Endothelial cell of umbilical vein (primary cell): Measurements from ENCODE around the gene CBY2. TPM values are rescaled to one million over a fixed set of nuclear protein-coding genes. Genes with fewer than 3 reads are reported as not detected.

Experiments
- BruUV-seq: library from RNA; stranded (reverse); fragments of 400-500 nt; replicated peaks from 2 replicates; lab custom pipeline; 2021; lab: Mats Ljungman, UMichigan
- CTCF ChIA-PET: fragments of 300-600, 350-600 bp; sonication (Branson Sonifier 250); formaldehyde crosslinking; loops from one replicate; lab custom pipeline; 2021; ENCODE audit warnings: antibody characterized with exemption, inconsistent platforms; lab: Charles Lee
- POLR2A ChIA-PET: fragments of 300-600, 350-600 bp; sonication (Branson Sonifier 250); formaldehyde crosslinking; loops from one replicate; lab custom pipeline; 2021; ENCODE audit warnings: antibody characterized with exemption, inconsistent platforms; lab: Charles Lee
- DNase-seq: peaks from one replicate; pipeline ENCODE4 v3.0.0-alpha.2; 2011; ENCODE audit warnings: low read depth, low spot score
- FAIRE-seq: peaks from 2 replicates; lab custom pipeline; 2011; peaks lifted over from hg19 to GRCh38; lab: Jason Lieb, UNC
- H2AFZ ChIP-seq: 2 replicates; pipeline ENCODE4 v1.6.0; 2012; ENCODE audit warnings: low read depth, low read length, control low read depth, inconsistent platforms
- H3K27ac ChIP-seq: 2 replicates; pipeline ENCODE4 v1.5.1; 2011; ENCODE audit warnings: low read depth, mild to moderate bottlenecking, control low read depth, low read length, moderate library complexity; ENCODE audit not compliant: insufficient read depth
- H3K27me3 ChIP-seq, 2 experiments: 2 replicates each; pipeline versions ENCODE4 v1.6.0 to v1.6.1; 2011; ENCODE audit warnings: low read length in 2 of 2, mixed read lengths in 1 of 2; ENCODE audit not compliant: control insufficient read depth in 2 of 2, insufficient read depth in 2 of 2
- H3K36me3 ChIP-seq, 2 experiments: 2 replicates in 1 of 2; 3 replicates in 1 of 2; pipeline ENCODE4 v1.5.1; 2011; ENCODE audit warnings: low read length in 2 of 2, mild to moderate bottlenecking in 1 of 2, moderate library complexity in 1 of 2; ENCODE audit not compliant: control insufficient read depth in 2 of 2, insufficient read depth in 2 of 2; ENCODE audit errors: extremely low read depth in 1 of 2
- H3K4me1 ChIP-seq: 3 replicates; pipeline ENCODE4 v1.5.1; 2011; ENCODE audit warnings: mild to moderate bottlenecking, low read length; ENCODE audit not compliant: control insufficient read depth, insufficient read depth; ENCODE audit errors: extremely low read depth
- H3K4me2 ChIP-seq: 2 replicates; pipeline ENCODE4 v1.6.1; 2011; ENCODE audit warnings: low read length, control low read depth, mixed read lengths; ENCODE audit not compliant: insufficient read depth
- H3K4me3 ChIP-seq, 3 experiments: fragments of 200-600 bp in 1 of 3; sonication (generic), shearing (Covaris generic) in 1 of 3; replicated peaks in 1 of 3; 2 replicates each; pipeline ENCODE4 v1.5.1; 2011 to 2016; ENCODE audit warnings: control low read depth in 3 of 3, low read length in 3 of 3, mild to moderate bottlenecking in 2 of 3, inconsistent platforms in 1 of 3, low read depth in 1 of 3, moderate library complexity in 1 of 3; ENCODE audit not compliant: insufficient read depth in 1 of 3
- H3K79me2 ChIP-seq: 2 replicates; pipeline ENCODE4 v1.6.0; 2012; ENCODE audit warnings: low read length, inconsistent platforms; ENCODE audit not compliant: control insufficient read depth, insufficient read depth
- H3K9ac ChIP-seq: replicated peaks from 2 replicates; pipeline ENCODE3; 2011; ENCODE audit warnings: low read length, control low read depth; ENCODE audit not compliant: insufficient read depth; ENCODE audit errors: extremely low read depth
- H3K9me1 ChIP-seq: replicated peaks from 3 replicates; pipeline ENCODE4 v1.6.0; 2011; ENCODE audit warnings: mild to moderate bottlenecking, low read length; ENCODE audit not compliant: control insufficient read depth, insufficient read depth; ENCODE audit errors: extremely low read depth
- H3K9me3 ChIP-seq: replicated peaks from 2 replicates; pipeline ENCODE4 v1.5.1; 2012; ENCODE audit warnings: low read length, inconsistent platforms; ENCODE audit not compliant: control insufficient read depth, insufficient read depth
- H4K20me1 ChIP-seq: replicated peaks from 2 replicates; pipeline ENCODE3; 2011; ENCODE audit warnings: mild to moderate bottlenecking, low read length; ENCODE audit not compliant: control insufficient read depth, insufficient read depth; ENCODE audit errors: extremely low read depth
- EZH2 ChIP-seq: IDR thresholded peaks from 2 replicates; pipeline ENCODE4 v1.6.1; 2012; ENCODE audit warnings: borderline replicate concordance, low read depth, mild to moderate bottlenecking, moderate library complexity, low read length, inconsistent platforms; ENCODE audit not compliant: severe bottlenecking
- FOS ChIP-seq: IDR thresholded peaks from 2 replicates; pipeline ENCODE4 v1.6.1; 2011; ENCODE audit warnings: mild to moderate bottlenecking, low read length, moderate library complexity, borderline replicate concordance; ENCODE audit not compliant: insufficient read depth
- GATA2 ChIP-seq: IDR thresholded peaks from 2 replicates; pipeline ENCODE4 v1.7.0; 2011; ENCODE audit warnings: low read depth, mild to moderate bottlenecking, moderate library complexity, mixed read lengths, low read length; ENCODE audit not compliant: insufficient read length, insufficient read depth
- JUN ChIP-seq: IDR thresholded peaks from 2 replicates; pipeline ENCODE4 v1.6.1; 2011; ENCODE audit warnings: borderline replicate concordance, low read depth; ENCODE audit not compliant: insufficient read length, insufficient read depth
- MYC ChIP-seq: IDR thresholded peaks from one replicate; pipeline ENCODE4 v1.6.1; 2011; ENCODE audit warnings: mild to moderate bottlenecking, low read depth, low read length
- POLR2A ChIP-seq: IDR thresholded peaks from 2 replicates; pipeline ENCODE4 v1.6.1; 2012; ENCODE audit warnings: low read depth, mild to moderate bottlenecking, control low read depth, low read length
- POLR2AphosphoS5 ChIP-seq: IDR thresholded peaks from 2 replicates; pipeline ENCODE4 v1.6.1; 2012; ENCODE audit warnings: low read depth, mild to moderate bottlenecking, control low read depth, low read length, moderate library complexity; ENCODE audit not compliant: insufficient read depth
- dilution Hi-C: fragments of 300-500 bp; cut with MboI; formaldehyde crosslinking; loops from one replicate; pipeline ENCODE4 v1.15.0; 2019; ENCODE audit warnings: low sequenced_read_pairs; ENCODE audit not compliant: extremely low pct_ligation_motif_present
- intact Hi-C: fragments of 100-400 bp; cut with micrococcal nuclease; formaldehyde crosslinking; loops from one replicate; pipeline ENCODE4 v1.10.0; 2022
- polyA plus RNA-seq, 4 experiments: library from polyadenylated mRNA; depleted of rRNA in 3 of 4; stranded (reverse) in 3 of 4; unstranded in 1 of 4; fragments of >200 nt; gene quantifications; 2 replicates each; pipeline versions ENCODE4 v1.2.1 to v1.2.3, GENCODE V29; 2011 to 2012; ENCODE audit warnings: missing spikeins in 1 of 4
- total RNA-seq: library from RNA; stranded (reverse); gene quantifications from 2 replicates; pipeline ENCODE4 v1.2.3, GENCODE V29; 2021
- TF ChIP-seq, protein P1 (sequence below), 2 donors: IDR thresholded peaks; 1 replicate in 1 of 2; 2 replicates in 1 of 2; pipeline ENCODE4 v1.5.1; 2011; ENCODE audit warnings: low read length in 2 of 2, mild to moderate bottlenecking in 2 of 2, moderate library complexity in 2 of 2, control low read depth in 1 of 2, inconsistent platforms in 1 of 2, low read depth in 1 of 2; ENCODE audit not compliant: insufficient read depth in 1 of 2; ENCODE audit errors: extremely low read depth in 1 of 2
- TF ChIP-seq, protein P2 (sequence below): IDR thresholded peaks from 2 replicates; pipeline ENCODE4 v1.6.1; 2011; ENCODE audit not compliant: insufficient read depth, insufficient read length

CBY2 gene
- total and polyA plus RNA-seq, 2 donors (not counting 3 experiments of a cell fraction or from before 2014, with no cell fraction given), result not detected

DNA sequence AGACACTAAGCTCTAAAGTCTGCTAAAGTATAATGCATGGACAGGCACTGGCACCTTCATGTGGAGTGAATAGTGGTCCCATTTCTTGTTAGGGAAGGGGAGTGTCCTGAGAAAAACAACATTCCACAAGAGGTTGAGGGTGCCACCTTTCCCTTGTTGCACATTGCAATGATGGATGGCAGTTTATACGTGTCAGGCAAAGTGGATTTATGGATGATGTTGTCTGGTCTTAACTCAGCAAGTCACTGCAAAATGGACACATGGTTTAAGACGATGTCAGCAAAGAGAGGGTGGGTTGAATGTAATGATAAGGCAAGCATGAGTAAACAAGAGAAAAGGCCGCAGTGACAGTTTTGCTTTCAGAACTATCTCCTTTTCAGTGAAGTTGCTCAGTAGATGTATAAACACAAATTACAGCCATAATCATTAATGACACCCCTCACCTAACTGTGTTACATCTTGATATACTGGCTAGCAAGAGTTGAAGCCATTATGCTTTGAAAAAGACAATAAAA is 19.6 kb upstream of the CBY2 start:
- Histone ChIP-seq H3K9ac (no peak overlapping the region), H3K4me2 (no peak overlapping the region), H3K4me1 (no peaks in the 10 kb centered on the region), H3K9me3 (no peaks in the 10 kb centered on the region), H3K79me2 (no peaks in the 10 kb centered on the region), H2AFZ (no peak overlapping the region), H3K4me3 (no peak overlapping the region), H4K20me1 (no peaks in the 10 kb centered on the region), H3K9me1 (no peaks in the 10 kb centered on the region), H3K27me3 (peaks cover 3 to 4% of the 10 kb centered on the region in 2 experiments), H3K27ac (no peak overlapping the region), H3K36me3 (no peaks in the 10 kb centered on the region)
- no peak for DNase-seq
- intact Hi-C loops, result no loop called here
- ChIA-PET CTCF (interaction anchor here (1.6 kb wide), 1 partner anchor 9 kb away, joined by 5 read pairs; no protein-coding TSS in a partner anchor), POLR2A (no interaction called here)
- no TSS peak for BruUV-seq
- no peak for FAIRE-seq
- dilution Hi-C loops, result no loop called here
- TF ChIP-seq, protein P1, sequence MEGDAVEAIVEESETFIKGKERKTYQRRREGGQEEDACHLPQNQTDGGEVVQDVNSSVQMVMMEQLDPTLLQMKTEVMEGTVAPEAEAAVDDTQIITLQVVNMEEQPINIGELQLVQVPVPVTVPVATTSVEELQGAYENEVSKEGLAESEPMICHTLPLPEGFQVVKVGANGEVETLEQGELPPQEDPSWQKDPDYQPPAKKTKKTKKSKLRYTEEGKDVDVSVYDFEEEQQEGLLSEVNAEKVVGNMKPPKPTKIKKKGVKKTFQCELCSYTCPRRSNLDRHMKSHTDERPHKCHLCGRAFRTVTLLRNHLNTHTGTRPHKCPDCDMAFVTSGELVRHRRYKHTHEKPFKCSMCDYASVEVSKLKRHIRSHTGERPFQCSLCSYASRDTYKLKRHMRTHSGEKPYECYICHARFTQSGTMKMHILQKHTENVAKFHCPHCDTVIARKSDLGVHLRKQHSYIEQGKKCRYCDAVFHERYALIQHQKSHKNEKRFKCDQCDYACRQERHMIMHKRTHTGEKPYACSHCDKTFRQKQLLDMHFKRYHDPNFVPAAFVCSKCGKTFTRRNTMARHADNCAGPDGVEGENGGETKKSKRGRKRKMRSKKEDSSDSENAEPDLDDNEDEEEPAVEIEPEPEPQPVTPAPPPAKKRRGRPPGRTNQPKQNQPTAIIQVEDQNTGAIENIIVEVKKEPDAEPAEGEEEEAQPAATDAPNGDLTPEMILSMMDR (IDR thresholded peaks at IDR 0.05; ENCODE audit: extremely low read depth in 1 of 2, insufficient read depth in 1 of 2, low read depth in 1 of 2, low read length in 2 of 2), result no peak
- TF ChIP-seq, protein P2, sequence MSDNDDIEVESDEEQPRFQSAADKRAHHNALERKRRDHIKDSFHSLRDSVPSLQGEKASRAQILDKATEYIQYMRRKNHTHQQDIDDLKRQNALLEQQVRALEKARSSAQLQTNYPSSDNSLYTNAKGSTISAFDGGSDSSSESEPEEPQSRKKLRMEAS, result no peak
- TF ChIP-seq POLR2A, result no peak
- TF ChIP-seq JUN, result no peak
- no peak for TF ChIP-seq MYC

DNA sequence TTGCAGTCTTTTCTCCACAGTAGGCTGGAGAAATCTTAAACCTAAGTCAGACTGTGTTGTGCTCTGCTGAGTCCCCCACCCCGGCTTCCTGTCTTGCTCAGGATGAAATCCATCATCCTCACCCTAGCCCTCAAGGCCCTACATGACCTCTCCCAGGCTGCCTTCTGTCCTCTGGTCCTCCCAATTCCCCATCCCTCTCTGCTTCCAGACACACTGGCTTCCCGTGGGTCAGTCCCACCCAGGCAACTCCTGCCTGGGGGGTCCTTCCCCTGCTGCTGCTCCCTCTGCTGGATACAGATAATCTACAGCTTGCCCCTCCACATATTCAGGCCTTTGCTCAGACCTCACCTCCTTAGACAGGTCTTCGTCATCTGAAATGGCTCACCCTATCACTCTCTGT is 18.4 kb upstream of the CBY2 start:
- TF ChIP-seq JUN (no peak), EZH2 (no peak), GATA2 (no peak), MYC (no peak), FOS (no peak), POLR2A (no peak), POLR2AphosphoS5 (no peak)
- TF ChIP-seq, protein P1 (IDR thresholded peaks at IDR 0.05; ENCODE audit: extremely low read depth in 1 of 2, insufficient read depth in 1 of 2, low read depth in 1 of 2, low read length in 2 of 2), result no peak
- TF ChIP-seq, protein P2, result no peak
- no peaks in the 10 kb centered on the region for H3K4me1 ChIP-seq
- POLR2A ChIA-PET, result no interaction called here
- H3K9me1 ChIP-seq, result no peaks in the 10 kb centered on the region
- FAIRE-seq (no peak), DNase-seq (no peak)
- no peak overlapping the region for H3K27ac ChIP-seq
- no peak overlapping the region for H3K9ac ChIP-seq
- intact Hi-C loops, result no loop called here
- no peaks in the 10 kb centered on the region for H3K79me2 ChIP-seq
- H3K4me3 ChIP-seq, result no peak overlapping the region
- H3K9me3 ChIP-seq, result no peaks in the 10 kb centered on the region
- CTCF ChIA-PET, result interaction anchor here (1.6 kb wide), 1 partner anchor 8 kb away, joined by 6 read pairs; no protein-coding TSS in a partner anchor
- dilution Hi-C loops, result no loop called here
- BruUV-seq, result no TSS peak
- H2AFZ ChIP-seq, result no peak overlapping the region
- H3K36me3 ChIP-seq, result no peaks in the 10 kb centered on the region
- peaks cover 3 to 4% of the 10 kb centered on the region in 2 experiments for H3K27me3 ChIP-seq
- no peaks in the 10 kb centered on the region for H4K20me1 ChIP-seq
- no peak overlapping the region for H3K4me2 ChIP-seq
